A172 (cell line): ENCODE data around the gene PPP1R1C. TPM values are rescaled to one million over a fixed set of nuclear protein-coding genes. Genes with fewer than 3 reads are reported as not detected.
A peak's percentile ranks its signal among the peaks of the same experiment; 100 is the strongest.

Source experiments
- DNase-seq: peaks from one replicate; pipeline ENCODE4 v3.0.0-alpha.2; 2015; ENCODE audit warnings: low spot score
- total RNA-seq: library from RNA; depleted of rRNA; stranded (reverse); fragments of >200 nt; shearing (Covaris generic); gene quantifications from 2 replicates; pipeline ENCODE4 v1.2.3, GENCODE V29; 2014

The PPP1R1C gene
- total RNA-seq, 1 experiment from 2014 or later: 2.4 TPM

DNA sequence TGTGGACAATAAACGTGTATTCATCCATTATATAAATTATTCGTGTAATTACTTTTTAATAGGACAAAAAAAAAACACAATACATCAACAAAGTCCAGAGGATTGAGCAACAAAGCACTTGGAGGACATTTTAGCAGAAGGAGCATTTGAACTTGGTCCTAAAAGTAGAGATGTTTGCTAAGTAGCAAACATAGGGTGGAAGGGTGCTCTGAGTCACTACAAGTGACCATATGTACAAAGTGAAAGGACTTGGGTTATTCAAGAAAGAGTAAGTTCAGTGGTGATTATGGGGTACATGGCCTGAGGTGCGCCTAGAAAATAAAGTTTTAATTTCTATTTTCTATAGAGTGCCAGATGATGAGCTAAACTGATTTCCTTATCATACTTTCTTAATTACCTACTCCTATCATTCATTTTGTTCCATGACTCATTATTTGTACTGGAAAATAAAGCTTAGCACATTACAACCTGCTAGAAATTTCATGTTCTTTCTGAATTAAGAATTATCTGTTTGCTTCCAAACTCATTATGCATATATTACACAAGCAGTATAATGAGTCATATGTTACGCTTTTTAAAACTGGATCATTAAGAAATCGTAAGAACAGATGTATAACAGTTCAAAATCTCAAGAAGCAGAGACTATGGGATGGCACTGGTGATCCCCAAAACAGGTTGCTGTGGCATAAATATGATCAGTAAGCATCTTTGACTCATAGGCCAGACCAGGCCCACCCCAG is 13.1 kb upstream of the PPP1R1C start:
- no peak for DNase-seq

DNA sequence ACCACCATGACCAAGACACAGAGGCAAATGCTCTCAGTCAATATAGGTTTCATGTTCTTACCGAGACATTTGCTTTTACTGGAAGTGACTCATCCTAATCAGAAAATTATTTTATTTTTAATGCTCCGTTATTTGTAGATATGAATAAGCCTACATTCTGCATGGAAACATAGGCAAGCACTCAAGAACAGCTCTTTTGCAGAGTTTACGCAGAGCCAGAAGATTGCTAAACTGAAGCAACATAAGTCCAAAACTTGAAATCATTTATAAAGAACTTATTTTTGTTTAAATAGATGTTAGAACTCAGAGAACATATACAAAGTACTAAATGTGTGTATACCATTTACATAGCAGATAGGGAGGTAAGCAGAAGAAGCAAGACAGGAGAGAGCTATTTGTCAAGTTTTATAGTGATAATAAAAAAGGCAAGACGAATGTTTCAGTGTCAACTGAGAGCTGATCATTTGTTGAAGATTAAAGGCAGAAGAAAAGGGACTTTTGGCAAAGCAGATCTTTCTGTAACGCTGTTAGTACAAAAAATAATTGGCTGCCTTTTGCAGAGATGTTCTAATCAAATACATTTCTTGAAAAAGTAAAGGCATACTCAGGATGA is 12.4 kb upstream of the PPP1R1C start:
- DNase-seq: no peak

DNA sequence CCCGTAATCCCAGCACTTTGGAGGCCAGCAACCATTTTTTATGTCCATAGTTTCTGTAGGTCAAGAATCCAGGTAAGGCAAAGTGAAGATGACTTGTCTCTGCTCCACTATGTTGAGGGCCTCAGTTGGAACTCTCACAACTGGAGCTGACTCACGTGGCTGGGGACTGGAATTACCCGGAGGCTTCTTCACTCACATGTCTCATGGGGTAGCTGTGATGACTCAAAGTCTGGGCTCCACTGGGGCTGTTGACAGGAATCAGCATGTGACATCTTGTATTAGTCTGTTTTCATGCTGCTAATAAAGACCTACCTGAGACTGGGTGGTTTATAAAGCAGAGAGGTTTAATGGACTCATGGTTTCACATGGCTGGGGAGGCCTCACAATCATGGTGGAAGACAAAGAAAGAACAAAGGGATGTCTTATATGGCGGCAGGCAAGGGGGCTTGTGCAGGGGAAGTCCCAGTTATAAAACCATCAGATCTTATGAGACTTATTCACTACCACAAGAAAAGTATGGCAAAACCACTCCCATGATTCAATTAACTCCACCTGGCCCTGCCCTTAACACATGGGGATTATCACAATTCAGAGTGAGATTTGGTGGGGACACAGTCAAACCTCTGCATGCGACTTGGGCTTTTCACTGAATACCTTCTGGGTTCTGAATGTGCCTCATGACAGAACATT is 7.8 kb upstream of the PPP1R1C start:
- DNase-seq: peak; percentile 76

DNA sequence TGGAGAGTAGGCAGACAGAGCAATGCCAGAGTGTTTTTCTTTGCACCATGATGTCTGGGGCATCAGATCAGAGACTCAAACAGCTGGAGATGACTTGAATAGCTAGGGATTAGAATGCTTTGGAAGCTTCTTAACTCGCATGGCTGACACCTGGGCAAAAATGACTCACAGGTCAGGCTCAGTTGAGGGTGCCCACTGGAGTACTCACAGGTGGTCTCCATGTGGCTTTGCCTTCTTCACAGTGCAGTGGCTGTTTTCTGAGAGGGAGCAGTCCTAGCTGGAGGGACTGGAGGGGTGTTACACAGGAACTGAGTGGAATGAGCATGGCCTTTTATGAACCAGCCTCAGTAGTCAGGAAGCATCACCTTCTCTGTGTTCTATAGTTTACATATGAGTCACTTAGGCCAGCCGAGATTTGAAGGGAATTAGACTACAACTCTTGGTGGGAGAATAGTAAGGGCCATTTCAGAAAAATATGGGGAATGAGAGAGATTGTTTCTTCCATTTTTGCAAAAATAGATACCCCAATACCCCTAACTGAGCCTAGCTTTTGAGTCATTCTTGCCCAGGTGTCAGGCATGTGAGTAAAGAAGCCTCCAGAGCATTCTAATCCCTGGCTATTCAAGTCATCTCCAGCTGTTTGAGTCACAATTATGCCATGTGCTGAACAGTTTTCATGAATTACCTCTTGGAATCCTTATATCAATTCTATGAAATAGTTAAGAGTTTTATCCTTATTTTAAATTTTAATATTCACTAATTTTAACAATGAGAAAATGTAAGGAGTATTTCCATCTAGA is 7.1 kb upstream of the PPP1R1C start:
- DNase-seq: peak; percentile 13

DNA sequence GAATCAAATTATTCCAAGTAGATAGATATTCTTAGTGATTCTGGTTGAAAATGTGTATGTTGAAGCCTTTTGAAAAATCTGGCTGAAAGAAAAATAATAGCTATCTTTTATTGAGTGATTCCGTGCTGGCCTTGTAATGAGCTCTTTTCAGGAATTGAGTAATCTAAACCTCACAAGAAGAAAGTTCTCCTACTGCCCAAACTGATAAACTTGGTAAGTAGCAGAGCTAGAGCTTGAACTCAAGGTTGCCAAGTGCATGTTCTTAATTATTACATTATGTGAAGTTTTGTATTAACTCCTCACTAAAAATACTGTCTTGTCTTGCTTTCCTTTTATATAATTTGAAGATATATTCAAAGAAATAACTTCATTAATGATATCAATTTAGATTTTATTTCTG is 1.6 kb upstream of the PPP1R1C start:
- no peak for DNase-seq

DNA sequence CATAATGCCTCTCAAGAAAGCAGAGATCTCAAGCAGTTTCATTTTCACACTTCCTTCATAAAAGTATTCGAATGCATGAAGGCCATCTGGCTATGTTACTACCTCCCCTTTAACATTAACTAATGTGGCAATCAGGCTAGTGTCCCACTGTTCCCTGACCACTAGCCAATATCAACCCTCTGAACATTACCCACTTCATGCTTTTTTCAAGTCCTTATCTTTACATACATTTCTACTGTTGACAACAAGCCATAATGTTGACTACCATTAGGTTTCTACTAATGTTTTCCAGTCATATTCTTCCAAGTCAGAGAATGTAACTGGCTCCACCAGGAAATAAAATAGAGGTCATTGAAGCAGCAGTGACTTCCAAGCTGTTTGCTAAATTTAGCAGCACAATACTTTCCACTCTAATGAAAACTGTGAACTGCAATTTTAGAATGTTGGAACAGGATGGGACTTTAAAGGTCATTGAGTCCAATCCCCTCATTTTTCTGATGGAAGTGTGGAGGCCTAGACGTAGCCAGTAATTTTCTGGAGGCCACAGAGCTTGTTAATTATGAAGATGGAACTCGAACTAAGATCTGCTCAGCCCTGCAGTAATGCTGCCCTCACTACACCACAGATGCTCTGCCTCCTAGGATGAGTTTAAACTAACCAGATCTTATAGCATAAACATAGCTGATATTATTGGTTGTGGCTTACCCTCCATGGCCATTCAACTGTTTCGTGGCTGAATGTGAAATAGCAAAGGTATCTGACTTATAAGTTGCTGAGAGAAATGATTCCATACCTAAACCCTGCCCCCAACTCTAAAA is 630 bp upstream of the PPP1R1C start:
- DNase-seq: no peak

DNA sequence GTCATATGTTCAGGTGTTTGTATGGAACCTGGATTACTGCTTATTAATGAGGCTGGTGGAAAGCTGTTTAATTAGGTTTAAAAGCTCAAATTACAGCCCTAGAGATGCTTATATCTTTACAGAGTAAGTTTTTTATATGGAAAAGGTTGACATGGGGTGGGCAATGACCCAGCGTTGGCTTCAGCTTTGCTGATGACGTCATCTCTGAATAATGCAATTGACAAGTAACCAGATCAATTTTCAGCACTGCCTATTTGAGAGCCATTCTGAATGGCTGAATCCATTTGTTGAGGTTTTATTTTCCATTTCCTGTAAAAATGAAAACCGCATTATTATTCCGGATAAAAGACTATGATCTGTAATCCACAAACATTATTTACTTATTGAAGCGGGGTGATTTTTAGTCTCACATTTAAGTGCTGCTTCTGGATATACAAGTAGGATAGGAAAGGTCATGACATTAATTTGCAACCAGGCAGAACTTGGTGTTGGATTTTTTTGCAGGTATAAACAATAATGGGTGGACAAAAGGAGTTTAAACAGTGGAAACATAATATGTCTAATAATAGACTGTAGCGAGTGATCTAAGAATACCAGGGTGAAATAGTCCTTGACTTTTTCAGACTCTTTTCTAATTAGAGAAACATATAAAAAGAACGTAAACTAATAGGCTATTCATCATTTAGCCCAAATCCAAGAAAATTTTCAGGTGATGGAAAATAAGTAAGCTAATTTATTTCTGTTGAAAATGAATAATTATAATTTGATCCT is 2.7 kb downstream of the PPP1R1C start:
- DNase-seq: no peak

DNA sequence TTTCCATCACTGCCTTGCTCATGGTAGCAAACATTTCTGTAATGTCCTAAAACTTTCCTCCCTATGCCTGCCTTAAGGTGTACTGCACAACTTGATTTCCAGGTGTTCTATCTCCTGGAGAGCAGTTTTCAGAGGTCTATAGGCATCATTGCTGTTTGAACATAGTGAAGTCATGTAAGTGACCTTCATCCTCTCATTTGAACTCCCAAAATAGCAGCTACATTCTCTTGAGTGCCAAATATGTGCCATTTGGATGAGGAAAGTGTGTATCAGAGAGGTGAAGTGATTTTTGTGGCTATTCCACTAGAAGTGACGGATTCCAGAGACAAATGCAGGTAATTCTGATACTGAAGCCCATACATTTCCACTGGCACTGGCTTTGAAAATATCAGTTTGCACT is 3.4 kb downstream of the PPP1R1C start:
- no peak for DNase-seq

DNA sequence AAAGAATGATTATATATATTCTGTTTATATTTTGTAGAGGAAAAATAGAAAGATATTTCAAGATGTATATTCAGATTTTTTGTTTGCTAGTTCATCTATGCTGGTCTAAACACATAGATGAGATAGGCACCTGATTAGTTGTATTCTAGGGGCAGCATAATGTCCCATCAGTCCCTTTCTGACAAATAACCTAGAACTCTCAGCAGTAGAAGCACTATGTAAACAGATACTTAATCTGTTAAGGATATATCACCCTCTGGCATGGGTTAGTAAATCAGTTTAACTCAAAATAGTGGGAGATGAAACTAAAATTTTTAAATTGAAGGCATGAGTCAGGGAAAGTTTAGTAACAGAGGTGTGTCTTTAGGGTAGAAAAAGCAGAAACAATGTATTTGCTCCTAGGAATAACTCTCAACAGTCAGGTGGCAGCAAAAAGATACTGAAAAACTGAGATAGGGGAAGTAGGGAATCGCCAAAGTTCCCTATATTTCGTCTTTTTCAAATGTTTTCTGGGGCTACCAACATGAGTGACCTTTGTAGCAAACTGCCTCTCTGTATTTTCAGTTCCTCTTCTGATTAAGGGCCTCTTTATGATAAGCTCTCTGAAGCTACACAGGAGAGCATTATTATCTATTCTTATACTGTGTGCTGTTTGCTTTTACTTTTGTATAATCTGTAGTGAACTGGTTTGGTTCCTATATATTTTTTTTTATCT is 5.7 kb downstream of the PPP1R1C start:
- no peak for DNase-seq

DNA sequence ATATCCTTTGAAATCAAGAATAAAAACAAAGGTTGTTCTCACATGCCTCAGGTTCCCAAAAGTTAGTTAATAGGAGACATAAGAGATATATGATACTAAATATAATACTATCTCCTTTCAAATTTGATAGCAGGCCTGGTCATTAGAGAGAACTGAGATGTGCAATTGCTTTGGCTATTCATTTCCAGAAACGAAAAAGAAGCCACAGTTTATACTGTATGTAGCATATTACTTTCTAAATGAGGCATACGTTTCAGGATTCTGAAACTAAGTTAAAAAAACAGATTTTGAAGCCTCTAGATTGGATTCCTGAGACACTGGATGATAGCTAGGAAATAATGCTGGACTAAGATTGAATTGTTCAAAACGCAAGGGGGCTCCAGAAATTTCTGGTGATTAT is 7.1 kb downstream of the PPP1R1C start:
- DNase-seq: no peak

DNA sequence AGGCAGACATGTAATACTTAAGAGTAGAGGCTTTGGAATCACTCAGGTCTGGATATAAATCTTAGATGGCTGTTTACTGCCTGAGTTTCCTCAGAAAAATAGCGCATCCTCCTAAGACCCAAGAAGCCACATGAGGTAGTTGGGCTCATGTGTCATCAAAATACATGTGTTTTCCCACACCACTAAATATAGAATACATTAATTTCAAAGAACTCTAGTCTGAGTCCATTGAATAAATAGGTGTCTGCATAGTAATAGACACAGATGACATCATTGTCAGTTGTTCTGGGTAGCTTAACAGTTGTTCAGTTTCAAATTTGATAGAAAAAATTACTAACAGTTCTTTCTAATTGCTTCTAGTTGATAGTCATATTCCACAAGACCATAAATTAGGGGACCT is 9.6 kb downstream of the PPP1R1C start:
- DNase-seq: no peak

DNA sequence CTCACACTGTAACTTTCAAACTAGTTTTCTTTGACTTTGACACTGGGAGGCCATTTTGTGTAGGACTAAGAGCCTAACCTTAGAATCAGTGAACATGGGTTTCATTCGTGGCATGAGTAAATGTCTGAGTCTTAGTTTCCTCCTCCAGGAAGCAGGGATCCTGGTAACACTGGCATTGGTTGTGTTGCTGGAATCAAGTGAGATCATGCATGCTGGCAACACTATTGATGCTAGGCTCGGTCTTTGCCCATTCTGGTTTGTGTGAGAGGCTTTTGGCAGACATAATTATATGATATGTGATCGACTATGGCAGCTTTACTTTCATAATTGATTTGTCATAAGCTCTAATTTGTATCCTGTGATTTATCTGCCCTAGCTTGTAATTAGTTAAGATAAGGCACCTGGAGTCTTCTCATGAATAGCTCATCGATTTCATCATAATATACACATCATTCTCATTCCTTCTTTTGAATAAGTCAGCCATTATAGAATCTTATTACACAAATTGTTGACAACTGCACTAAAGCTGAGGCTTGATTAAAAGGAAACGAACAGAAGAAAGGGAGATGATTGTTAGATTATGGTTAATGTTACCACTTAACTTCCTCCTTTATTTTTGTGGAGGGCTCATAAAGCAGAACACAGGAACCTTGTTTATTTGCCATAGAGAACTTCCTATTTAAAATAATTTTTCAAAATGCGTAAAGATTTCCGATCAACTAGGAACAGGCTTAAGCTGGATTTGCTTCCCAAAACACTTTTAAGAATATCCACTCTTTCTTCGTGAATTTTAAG is 12.6 kb downstream of the PPP1R1C start:
- no peak for DNase-seq

DNA sequence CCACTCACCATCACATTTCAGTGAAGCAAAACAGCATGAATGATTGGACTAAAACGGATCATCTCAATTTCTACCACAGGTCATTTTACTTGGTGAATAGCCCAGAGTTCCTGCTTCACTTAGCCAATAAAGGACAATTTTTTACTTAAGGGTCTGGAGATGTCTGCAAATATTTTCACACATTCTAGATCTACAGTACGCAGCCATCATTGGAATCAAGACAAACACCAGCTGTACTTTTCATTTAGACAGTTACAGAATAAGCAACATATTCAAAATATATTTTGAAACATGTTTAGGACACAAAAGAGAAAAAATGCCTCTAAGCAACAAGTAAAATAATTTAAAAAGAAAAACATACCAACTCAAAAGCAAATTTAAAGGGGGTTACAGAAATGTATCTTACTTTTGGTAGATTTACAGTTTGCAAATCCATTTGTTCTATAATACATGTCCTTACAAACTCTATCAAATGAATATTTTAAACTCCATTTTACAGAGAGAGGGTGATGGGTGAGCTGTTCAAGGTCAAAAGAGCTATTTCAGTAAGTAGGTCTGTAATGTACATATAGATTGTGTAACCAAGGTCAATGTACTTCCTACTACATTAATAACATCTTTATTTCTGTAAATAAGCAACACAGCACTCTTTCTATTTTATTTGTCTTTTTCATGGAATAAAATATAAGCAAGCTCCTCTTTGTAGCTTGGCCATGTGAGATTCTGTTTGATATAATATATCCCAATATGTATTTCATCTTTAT is 13.4 kb downstream of the PPP1R1C start:
- DNase-seq: no peak

DNA sequence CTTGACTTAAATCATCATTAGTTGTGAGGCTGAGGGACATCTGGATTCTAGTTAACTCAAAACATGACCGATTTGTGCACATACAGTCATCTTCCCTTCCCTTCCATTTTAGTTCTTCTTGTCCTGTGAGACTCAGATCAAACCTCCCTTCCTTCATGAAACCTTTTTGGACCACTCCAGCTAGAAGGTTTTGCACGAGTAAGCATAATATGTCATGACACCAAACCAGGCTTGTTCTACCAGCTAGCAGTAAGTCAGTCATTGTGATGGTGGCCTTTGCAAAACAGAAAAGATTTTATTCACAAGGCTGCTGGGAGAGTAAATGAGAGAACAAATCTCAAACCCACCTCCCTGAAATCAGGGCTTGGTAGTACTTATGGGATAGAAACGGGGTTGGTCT is 14.3 kb downstream of the PPP1R1C start:
- DNase-seq: no peak

DNA sequence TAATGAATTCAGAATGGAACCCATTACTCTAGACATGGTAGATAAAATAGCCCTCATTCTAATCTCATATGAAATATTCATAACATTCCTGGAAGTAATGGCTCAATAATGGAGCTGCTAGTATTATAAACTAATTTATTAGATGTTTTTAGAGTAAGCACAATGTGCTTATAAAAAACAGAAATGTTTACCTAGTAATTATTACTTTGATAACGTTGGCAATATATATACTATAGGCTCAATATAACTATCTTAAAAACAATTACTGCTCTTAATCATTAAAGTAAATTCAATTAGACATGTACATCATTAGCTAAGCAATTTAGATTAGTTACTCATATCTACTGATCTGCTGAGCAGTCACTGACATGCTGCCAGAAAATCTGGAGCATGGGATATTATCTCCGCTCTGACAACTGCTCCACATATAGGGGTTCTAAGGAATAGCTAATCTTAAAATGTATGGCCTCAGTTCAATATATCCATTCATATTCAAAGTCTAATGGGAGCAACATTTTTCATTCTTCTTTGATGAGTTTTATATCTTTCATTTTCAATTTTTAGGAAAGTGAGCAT is 19.4 kb downstream of the PPP1R1C start:
- no peak for DNase-seq

DNA sequence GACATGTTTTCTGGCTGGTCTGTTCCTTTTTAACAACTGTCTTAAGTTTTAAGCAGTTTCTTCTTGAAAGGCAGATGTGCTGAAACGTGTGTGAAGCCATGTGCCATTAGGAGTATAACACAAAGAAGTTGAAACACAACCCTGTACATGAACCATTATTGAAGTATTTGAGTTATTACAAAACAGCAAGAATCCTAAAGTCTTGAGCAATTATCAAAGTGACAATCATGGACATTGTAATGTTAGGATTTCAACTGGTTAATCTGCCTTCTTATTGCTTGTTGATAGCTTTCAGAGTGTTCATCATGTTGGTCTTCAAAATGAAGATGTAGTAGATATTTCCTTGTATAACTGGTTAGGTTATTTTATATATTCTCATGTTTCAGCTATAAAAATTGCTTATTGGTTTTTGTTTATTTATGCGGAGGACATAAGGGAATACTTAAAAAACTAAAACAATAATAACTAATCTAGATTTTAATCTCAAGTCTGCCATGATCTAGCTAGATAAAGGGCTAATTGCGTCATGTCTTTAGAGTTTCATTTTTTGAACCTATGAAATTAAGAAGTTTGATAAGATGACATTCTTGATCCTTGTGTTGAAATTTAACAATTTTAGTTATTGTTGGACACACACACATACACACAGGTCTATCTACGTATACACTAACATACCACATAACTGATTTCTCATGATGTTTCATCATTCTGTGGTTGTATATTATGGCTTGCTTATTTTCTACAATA is 21.1 kb downstream of the PPP1R1C start:
- DNase-seq: no peak

DNA sequence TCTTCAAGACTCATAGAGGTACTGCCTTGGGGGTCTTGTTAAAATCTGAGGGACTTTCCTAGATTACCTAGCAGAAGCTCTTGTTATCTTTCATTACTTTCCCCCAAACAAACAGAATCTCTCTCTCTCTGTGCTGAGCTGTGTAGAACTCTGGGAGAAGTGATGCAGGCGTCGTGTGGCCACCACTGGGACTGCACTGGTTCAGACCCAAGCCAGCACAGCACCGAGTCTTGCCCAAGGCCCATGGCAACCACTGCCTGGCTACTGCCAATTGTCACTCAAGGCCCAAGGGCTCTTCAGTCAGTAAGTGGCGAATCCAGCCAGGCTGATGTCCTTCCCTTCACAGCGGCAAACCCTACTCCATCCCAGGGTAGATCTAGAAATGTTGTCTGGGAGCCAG is 28.6 kb downstream of the PPP1R1C start:
- DNase-seq: no peak
